Peyer's patch (tissue), 4 donors: ENCODE data around the gene LARP4B. TPM values are rescaled to one million over a fixed set of nuclear protein-coding genes. Genes with fewer than 3 reads are reported as not detected.
A peak's percentile ranks its signal among the peaks of the same experiment; 100 is the strongest.

ENCODE experiments used
- DNase-seq, 3 donors: peaks; one replicate each; pipeline ENCODE4 v3.0.0-alpha.2; 2017 to 2019
- H3K27ac ChIP-seq, 4 donors: fragments of 200-600 bp; sonication (generic); one replicate each; pipeline ENCODE4 v1.5.1; 2016 to 2019
- H3K27me3 ChIP-seq, 2 donors: fragments of 200-600 bp; sonication (generic); one replicate each; pipeline ENCODE4 v1.5.1; 2019
- H3K36me3 ChIP-seq, 3 donors: fragments of 200-600 bp; sonication (generic); one replicate each; pipeline ENCODE4 v1.5.1; 2016 to 2019
- H3K4me1 ChIP-seq, 4 donors: fragments of 200-600 bp; sonication (generic); one replicate each; pipeline ENCODE4 v1.5.1; 2016 to 2019
- H3K4me3 ChIP-seq, 4 donors: fragments of 200-600 bp; sonication (generic); 1 replicate in 3 of 4; 2 replicates in 1 of 4; pipeline ENCODE4 v1.5.1; 2016 to 2019; ENCODE audit warnings: mild to moderate bottlenecking in 1 of 4
- H3K9me3 ChIP-seq, 4 donors: fragments of 200-600 bp; sonication (generic); one replicate each; pipeline ENCODE4 v1.5.1; 2016 to 2019; ENCODE audit warnings: mild to moderate bottlenecking in 1 of 4
- CTCF ChIP-seq, 6 experiments: fragments of 450-650 bp in 4 of 6; fragments of 200-600 bp in 2 of 6; sonication (generic) in 1 of 6; IDR thresholded peaks; one replicate each; pipeline ENCODE4 v1.5.1; 2017 to 2019; ENCODE audit warnings: antibody characterized with exemption in 6 of 6, mild to moderate bottlenecking in 3 of 6, moderate library complexity in 1 of 6
- POLR2A ChIP-seq, 2 donors: fragments of 450-650 bp; IDR thresholded peaks; one replicate each; pipeline ENCODE4 v1.5.1; 2017; ENCODE audit warnings: antibody characterized with exemption in 2 of 2, mild to moderate bottlenecking in 2 of 2, moderate library complexity in 2 of 2
- total RNA-seq, 4 donors: library from RNA; depleted of rRNA; stranded (reverse); fragments of >200 nt; gene quantifications; one replicate each; pipeline ENCODE4 v1.1.0, GENCODE V29; 2016

The LARP4B gene
- total RNA-seq, 4 donors from 2014 or later: 77.2 to 106 (median 93.3) TPM

GRCh38 chr10:791639-792038 is 139.9 kb downstream of the LARP4B start:
- no peak for TF ChIP-seq POLR2A (IDR thresholded peaks at IDR 0.05)
- TF ChIP-seq CTCF (IDR thresholded peaks at IDR 0.05): no peak
- H3K27me3 ChIP-seq: no peaks in the 10 kb centered on the region
- no peaks in the 10 kb centered on the region for H3K9me3 ChIP-seq
- peaks cover 0 to 5% (median 0%) of the 10 kb centered on the region in 4 donors for H3K4me1 ChIP-seq
- H3K36me3 ChIP-seq: no peaks in the 10 kb centered on the region
- DNase-seq: no peak
- H3K27ac ChIP-seq: no peak overlapping the region
- no peak overlapping the region for H3K4me3 ChIP-seq

GRCh38 chr10:790821-791551 is 140.5 kb downstream of the LARP4B start:
- Histone ChIP-seq H3K27me3 (no peaks in the 10 kb centered on the region), H3K9me3 (no peaks in the 10 kb centered on the region), H3K27ac (no peak overlapping the region), H3K4me1 (peaks cover 0 to 5% (median 0%) of the 10 kb centered on the region in 4 donors), H3K4me3 (no peak overlapping the region), H3K36me3 (no peaks in the 10 kb centered on the region)
- peak in 2 of 3 donors; percentile 36 to 39 for DNase-seq
- TF ChIP-seq POLR2A (IDR thresholded peaks at IDR 0.05): no peak
- no peak for TF ChIP-seq CTCF (IDR thresholded peaks at IDR 0.05)

GRCh38 chr10:789831-790701 is 141.4 kb downstream of the LARP4B start:
- H3K9me3 ChIP-seq: no peaks in the 10 kb centered on the region
- H3K27me3 ChIP-seq: no peaks in the 10 kb centered on the region
- no peak overlapping the region for H3K27ac ChIP-seq
- H3K36me3 ChIP-seq: no peaks in the 10 kb centered on the region
- peak in 2 of 3 donors; percentile 50 to 64 for DNase-seq
- peak overlapping the region in 2 of 4 donors; percentile 40 to 48 for H3K4me3 ChIP-seq
- TF ChIP-seq POLR2A (IDR thresholded peaks at IDR 0.05): no peak
- TF ChIP-seq CTCF (IDR thresholded peaks at IDR 0.05): no peak
- H3K4me1 ChIP-seq: peaks cover 0 to 5% (median under 1%) of the 10 kb centered on the region in 4 donors

GRCh38 chr10:788796-789748 is 142.4 kb downstream of the LARP4B start:
- no peaks in the 10 kb centered on the region for H3K9me3 ChIP-seq
- H3K27ac ChIP-seq: peak overlapping the region in 1 of 4 donors; percentile 2
- no peaks in the 10 kb centered on the region for H3K36me3 ChIP-seq
- no peaks in the 10 kb centered on the region for H3K27me3 ChIP-seq
- peak overlapping the region; percentile 14 to 48 (median 38) for H3K4me3 ChIP-seq
- TF ChIP-seq CTCF (IDR thresholded peaks at IDR 0.05) (peak in 4 of 6 experiments; percentile 10 to 80 (median 64)), POLR2A (IDR thresholded peaks at IDR 0.05) (no peak)
- peak; percentile 34 to 86 (median 82) for DNase-seq
- H3K4me1 ChIP-seq: peaks cover 0 to 11% (median 4%) of the 10 kb centered on the region in 4 donors
